NCI-H524 (cell line): ENCODE measurements around the gene ATXN7L3B.

Experiments
- DNase-seq, 2 experiments: peaks; one replicate each; lab custom pipeline; 2025; lab: John Stamatoyannopoulos, UW

The ATXN7L3B gene

DNA sequence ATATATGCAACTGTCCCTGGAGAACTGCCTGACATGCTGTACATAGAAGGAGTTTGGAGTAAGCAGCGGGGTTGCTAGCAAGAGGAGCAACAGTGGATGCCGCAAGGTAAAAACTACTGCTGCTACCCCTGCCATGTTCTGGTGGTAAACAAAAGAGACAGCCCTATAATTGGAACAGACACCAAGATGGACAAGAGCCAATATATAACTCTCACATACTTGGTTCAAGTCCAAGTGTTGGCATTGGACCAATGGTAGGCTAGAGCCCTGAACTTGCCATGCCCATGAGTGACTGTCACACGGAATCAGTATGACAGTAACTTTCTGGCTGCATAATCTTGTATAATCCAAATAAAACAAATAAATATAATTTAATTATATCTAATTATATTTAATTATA is 13.7 kb downstream of the ATXN7L3B start:
- no peak for DNase-seq

- no peak for DNase-seq
Measured at GRCh38 chr12:74552201-74552600, 14.6 kb downstream of the ATXN7L3B start.

DNA sequence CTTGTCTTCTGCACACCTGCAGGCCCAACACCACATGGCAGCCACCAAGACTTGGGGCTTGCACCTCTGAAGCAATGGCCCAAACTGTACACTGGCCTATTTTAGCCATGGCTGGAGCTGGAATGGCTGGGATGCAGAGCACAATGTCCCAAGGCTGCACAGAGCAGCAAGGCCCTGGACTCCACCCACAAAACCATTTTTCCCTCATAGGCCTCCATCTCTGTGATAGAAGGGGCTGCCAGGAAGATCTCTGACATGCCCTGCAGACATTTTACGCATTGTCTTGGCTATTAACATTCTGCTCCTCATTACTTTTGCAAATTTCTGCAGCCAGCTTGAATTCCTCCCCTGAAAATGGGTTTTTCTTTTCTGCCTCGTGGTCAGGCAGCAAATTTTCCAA is 22.1 kb downstream of the ATXN7L3B start:
- DNase-seq = no peak

DNA sequence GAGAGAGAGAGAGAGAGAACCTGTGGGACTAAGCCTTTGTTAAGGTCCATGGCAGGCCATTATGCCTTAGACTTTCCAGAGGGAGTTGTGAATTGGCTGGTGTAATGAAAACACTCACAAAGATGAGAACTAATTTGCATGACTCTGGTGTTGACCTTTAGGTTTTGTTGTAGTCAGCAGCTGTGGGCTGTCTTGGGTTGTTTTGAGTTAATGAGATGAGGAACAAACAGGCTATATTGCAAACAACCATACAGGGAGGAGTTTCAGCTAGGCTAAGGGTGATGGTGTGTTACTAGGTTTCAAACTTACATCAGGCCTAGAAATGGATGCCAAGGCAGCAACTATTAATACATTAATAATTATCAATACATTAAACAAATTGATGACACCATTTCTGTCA is 26.3 kb downstream of the ATXN7L3B start:
- DNase-seq = no peak

GRCh38 chr12:74578486-74578885 is 40.9 kb downstream of the ATXN7L3B start:
- no peak for DNase-seq

GRCh38 chr12:74579446-74579845 is 41.8 kb downstream of the ATXN7L3B start:
- no peak for DNase-seq

DNA sequence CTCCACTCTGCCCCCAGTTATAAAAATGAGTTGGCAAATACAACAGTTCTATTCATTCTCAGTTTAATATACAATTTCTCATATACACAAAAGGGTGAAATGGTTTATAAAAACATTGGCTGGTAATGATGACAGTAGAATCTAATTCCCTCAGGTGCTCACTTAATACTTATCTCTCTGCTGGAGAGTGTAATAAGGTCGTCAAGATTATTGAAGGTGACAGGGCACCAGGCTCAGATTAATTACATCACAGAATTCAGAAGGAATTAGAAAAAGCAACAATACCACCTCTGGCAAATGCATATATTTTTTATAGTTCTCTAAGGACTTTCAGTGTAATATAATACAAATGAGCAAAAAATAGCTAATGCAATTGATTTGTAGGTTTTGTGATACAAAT is 42.3 kb downstream of the ATXN7L3B start:
- DNase-seq = no peak

- DNase-seq = no peak
Measured at GRCh38 chr12:74581439-74581838, 43.8 kb downstream of the ATXN7L3B start.

GRCh38 chr12:74584483-74585062 is 46.9 kb downstream of the ATXN7L3B start:
- DNase-seq = no peak

GRCh38 chr12:74586251-74586650 is 48.6 kb downstream of the ATXN7L3B start:
- no peak for DNase-seq
